ENCODE results near the gene JAZF1. TPM values are rescaled to one million over a fixed set of nuclear protein-coding genes. Genes with fewer than 3 reads are reported as not detected.

JAZF1 gene
- total RNA-seq, 1 experiment from 2014 or later = 15.3 TPM

- DNase-seq (ENCODE audit: low read depth, low spot score) = no peak
- in situ Hi-C loops (cut with HindIII; ENCODE audit: low pct_unique_long_range_greater_than_20kb, low sequenced_read_pairs) = no loop called here
Observed at GRCh38 chr7:27850531-27850930, 330.1 kb downstream of the JAZF1 start.

GRCh38 chr7:27846388-27846787, 334.2 kb downstream of the JAZF1 start:
- DNase-seq (ENCODE audit: low read depth, low spot score) = no peak
- in situ Hi-C loops (cut with HindIII; ENCODE audit: low pct_unique_long_range_greater_than_20kb, low sequenced_read_pairs) = no loop called here

GRCh38 chr7:27843584-27844305, 336.9 kb downstream of the JAZF1 start:
- in situ Hi-C loops (cut with HindIII; ENCODE audit: low pct_unique_long_range_greater_than_20kb, low sequenced_read_pairs) = no loop called here
- DNase-seq (ENCODE audit: low read depth, low spot score) = no peak

- in situ Hi-C loops (cut with HindIII; ENCODE audit: low pct_unique_long_range_greater_than_20kb, low sequenced_read_pairs) = no loop called here
Observed at GRCh38 chr7:27842851-27843250, 337.7 kb downstream of the JAZF1 start.

GRCh38 chr7:27842094-27842692, 338.4 kb downstream of the JAZF1 start:
- in situ Hi-C loops (cut with HindIII; ENCODE audit: low pct_unique_long_range_greater_than_20kb, low sequenced_read_pairs) = no loop called here
- DNase-seq (ENCODE audit: low read depth, low spot score) = no peak

More at GRCh38 chr7:27842851-27843250, 337.7 kb downstream of the JAZF1 start:
- no peak for DNase-seq (ENCODE audit: low read depth, low spot score)

GRCh38 chr7:27840760-27841364, 339.7 kb downstream of the JAZF1 start:
- in situ Hi-C loops (cut with HindIII; ENCODE audit: low pct_unique_long_range_greater_than_20kb, low sequenced_read_pairs) = no loop called here
- no peak for DNase-seq (ENCODE audit: low read depth, low spot score)

GRCh38 chr7:27840313-27840712, 340.3 kb downstream of the JAZF1 start:
- in situ Hi-C loops (cut with HindIII; ENCODE audit: low pct_unique_long_range_greater_than_20kb, low sequenced_read_pairs) = no loop called here
- no peak for DNase-seq (ENCODE audit: low read depth, low spot score)

- no peak for DNase-seq (ENCODE audit: low read depth, low spot score)
- in situ Hi-C loops (cut with HindIII; ENCODE audit: low pct_unique_long_range_greater_than_20kb, low sequenced_read_pairs) = no loop called here
Observed at GRCh38 chr7:27839099-27839498, 341.5 kb downstream of the JAZF1 start.

- in situ Hi-C loops (cut with HindIII; ENCODE audit: low pct_unique_long_range_greater_than_20kb, low sequenced_read_pairs) = no loop called here
Observed at GRCh38 chr7:27836536-27836935, 344.1 kb downstream of the JAZF1 start.

GRCh38 chr7:27835376-27835775, 345.2 kb downstream of the JAZF1 start:
- in situ Hi-C loops (cut with HindIII; ENCODE audit: low pct_unique_long_range_greater_than_20kb, low sequenced_read_pairs) = no loop called here
- no peak for DNase-seq (ENCODE audit: low read depth, low spot score)

More at GRCh38 chr7:27836536-27836935, 344.1 kb downstream of the JAZF1 start:
- no peak for DNase-seq (ENCODE audit: low read depth, low spot score)

GRCh38 chr7:27834179-27834921, 346.2 kb downstream of the JAZF1 start:
- in situ Hi-C loops (cut with HindIII; ENCODE audit: low pct_unique_long_range_greater_than_20kb, low sequenced_read_pairs) = no loop called here
- DNase-seq (ENCODE audit: low read depth, low spot score) = no peak

- DNase-seq (ENCODE audit: low read depth, low spot score) = no peak
- in situ Hi-C loops (cut with HindIII; ENCODE audit: low pct_unique_long_range_greater_than_20kb, low sequenced_read_pairs) = no loop called here
Observed at GRCh38 chr7:27826357-27826756, 354.2 kb downstream of the JAZF1 start.

GRCh38 chr7:27825891-27826290, 354.7 kb downstream of the JAZF1 start:
- no peak for DNase-seq (ENCODE audit: low read depth, low spot score)
- in situ Hi-C loops (cut with HindIII; ENCODE audit: low pct_unique_long_range_greater_than_20kb, low sequenced_read_pairs) = no loop called here

GRCh38 chr7:27822245-27822644, 358.4 kb downstream of the JAZF1 start:
- DNase-seq (ENCODE audit: low read depth, low spot score) = no peak
- in situ Hi-C loops (cut with HindIII; ENCODE audit: low pct_unique_long_range_greater_than_20kb, low sequenced_read_pairs) = no loop called here

- in situ Hi-C loops (cut with HindIII; ENCODE audit: low pct_unique_long_range_greater_than_20kb, low sequenced_read_pairs) = no loop called here
- DNase-seq (ENCODE audit: low read depth, low spot score) = no peak
Observed at GRCh38 chr7:27812706-27813105, 367.9 kb downstream of the JAZF1 start.

GRCh38 chr7:27810186-27810585, 370.4 kb downstream of the JAZF1 start:
- DNase-seq (ENCODE audit: low read depth, low spot score) = peak; percentile 49
- in situ Hi-C loops (cut with HindIII; ENCODE audit: low pct_unique_long_range_greater_than_20kb, low sequenced_read_pairs) = no loop called here

GRCh38 chr7:27808626-27809025, 372.0 kb downstream of the JAZF1 start:
- no peak for DNase-seq (ENCODE audit: low read depth, low spot score)
- in situ Hi-C loops (cut with HindIII; ENCODE audit: low pct_unique_long_range_greater_than_20kb, low sequenced_read_pairs) = no loop called here

GRCh38 chr7:27804139-27804538, 376.5 kb downstream of the JAZF1 start:
- no peak for DNase-seq (ENCODE audit: low read depth, low spot score)
- in situ Hi-C loops (cut with HindIII; ENCODE audit: low pct_unique_long_range_greater_than_20kb, low sequenced_read_pairs) = no loop called here
